ENCODE results near the gene TBC1D22A. TPM values are rescaled to one million over a fixed set of nuclear protein-coding genes. Genes with fewer than 3 reads are reported as not detected.

TBC1D22A gene
- total and polyA plus RNA-seq, 8 donors = 14.4 to 33.5 (median 15.7) TPM

DNA sequence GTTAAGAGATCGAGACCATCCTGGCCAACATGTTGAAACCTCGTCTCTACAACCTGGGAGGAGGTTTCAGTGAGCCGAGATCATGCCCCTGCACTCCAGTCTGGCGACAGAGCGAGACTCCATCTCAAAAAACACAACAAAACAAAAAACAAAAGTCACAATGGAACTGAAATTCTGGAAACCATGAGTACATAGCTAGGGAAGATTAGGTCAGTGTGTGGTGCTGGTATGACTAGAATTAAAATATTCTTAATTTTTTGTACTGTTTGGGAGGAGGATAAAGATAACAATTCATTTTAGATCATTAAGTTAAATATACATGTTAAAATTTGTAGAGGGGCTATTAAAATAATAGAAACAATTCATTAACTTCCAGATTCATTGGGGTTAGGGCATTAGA, 344.4 kb downstream of the TBC1D22A start:
- Histone ChIP-seq H3K4me3 (no peak overlapping the region), H3K27ac (no peak overlapping the region), H3K4me1 (no peaks in the 10 kb centered on the region), H3K36me3 (peaks cover 0 to 5% of the 10 kb centered on the region in 2 donors), H3K9me3 (no peaks in the 10 kb centered on the region), H3K27me3 (no peaks in the 10 kb centered on the region)
- DNase-seq = no peak
- ATAC-seq = no peak
- intact Hi-C loops (cut with DNase I) = no loop called here
- TF ChIP-seq, protein P1, sequence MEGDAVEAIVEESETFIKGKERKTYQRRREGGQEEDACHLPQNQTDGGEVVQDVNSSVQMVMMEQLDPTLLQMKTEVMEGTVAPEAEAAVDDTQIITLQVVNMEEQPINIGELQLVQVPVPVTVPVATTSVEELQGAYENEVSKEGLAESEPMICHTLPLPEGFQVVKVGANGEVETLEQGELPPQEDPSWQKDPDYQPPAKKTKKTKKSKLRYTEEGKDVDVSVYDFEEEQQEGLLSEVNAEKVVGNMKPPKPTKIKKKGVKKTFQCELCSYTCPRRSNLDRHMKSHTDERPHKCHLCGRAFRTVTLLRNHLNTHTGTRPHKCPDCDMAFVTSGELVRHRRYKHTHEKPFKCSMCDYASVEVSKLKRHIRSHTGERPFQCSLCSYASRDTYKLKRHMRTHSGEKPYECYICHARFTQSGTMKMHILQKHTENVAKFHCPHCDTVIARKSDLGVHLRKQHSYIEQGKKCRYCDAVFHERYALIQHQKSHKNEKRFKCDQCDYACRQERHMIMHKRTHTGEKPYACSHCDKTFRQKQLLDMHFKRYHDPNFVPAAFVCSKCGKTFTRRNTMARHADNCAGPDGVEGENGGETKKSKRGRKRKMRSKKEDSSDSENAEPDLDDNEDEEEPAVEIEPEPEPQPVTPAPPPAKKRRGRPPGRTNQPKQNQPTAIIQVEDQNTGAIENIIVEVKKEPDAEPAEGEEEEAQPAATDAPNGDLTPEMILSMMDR (IDR thresholded peaks at IDR 0.05) = no peak

DNA sequence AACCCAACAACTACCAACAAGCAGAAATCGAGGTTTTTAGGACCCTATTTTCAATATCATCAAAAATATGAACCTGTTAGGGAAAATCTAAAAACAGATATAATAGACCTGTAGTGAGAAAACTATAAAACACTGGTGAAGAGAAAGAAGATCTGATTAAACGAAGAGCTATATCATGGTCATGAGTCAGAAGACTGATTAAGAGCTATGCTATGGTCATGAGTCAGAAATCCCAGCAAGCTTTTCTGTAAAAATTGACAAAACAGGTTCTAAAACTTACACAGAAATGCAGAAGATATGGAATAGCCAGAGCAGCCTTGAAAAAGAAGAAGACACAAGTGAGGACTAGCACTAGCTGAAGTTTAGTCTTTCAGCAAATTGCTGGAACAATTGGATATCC, 345.0 kb downstream of the TBC1D22A start:
- Histone ChIP-seq H3K4me1 (no peaks in the 10 kb centered on the region), H3K4me3 (no peak overlapping the region), H3K27me3 (no peaks in the 10 kb centered on the region), H3K36me3 (peaks cover 0 to 11% of the 10 kb centered on the region in 2 donors), H3K9me3 (no peaks in the 10 kb centered on the region), H3K27ac (no peak overlapping the region)
- DNase-seq = no peak
- intact Hi-C loops (cut with DNase I) = no loop called here
- TF ChIP-seq, protein P1 (IDR thresholded peaks at IDR 0.05) = no peak
- ATAC-seq = peak; percentile 9

DNA sequence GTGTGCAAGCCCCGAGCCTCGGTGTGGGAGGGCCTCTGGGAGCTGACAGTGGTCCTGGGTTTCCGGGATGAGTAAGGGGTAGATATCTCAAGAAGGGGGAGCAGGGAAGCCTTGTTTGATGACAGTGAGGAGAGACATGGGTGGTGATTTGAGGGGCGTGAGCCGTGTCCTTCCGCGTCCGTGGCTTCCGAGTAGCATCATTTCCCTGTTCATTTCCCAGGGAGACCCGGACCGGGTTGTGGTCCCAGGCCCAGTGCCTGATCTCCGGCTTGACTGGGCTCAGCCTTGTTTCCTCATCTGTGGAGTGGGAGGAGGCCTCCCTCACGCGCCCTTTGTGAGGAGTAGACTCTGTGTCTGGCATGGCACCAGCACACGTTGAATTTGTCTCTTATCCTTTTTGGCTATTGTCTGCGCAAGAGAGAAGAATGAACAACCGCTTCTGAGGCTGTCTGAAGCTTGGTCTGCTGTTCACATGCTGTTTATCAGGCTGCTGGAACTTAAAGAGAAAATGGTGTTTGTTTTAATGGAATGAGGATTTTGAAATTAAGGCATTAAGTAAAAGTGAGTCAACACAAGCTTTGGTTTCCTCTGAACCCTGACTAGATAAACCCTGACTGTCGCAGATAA, 348.5 kb downstream of the TBC1D22A start:
- peaks cover 0 to 24% of the 10 kb centered on the region in 2 donors for H3K36me3 ChIP-seq
- peak overlapping the region in 1 of 2 donors; percentile 1 for H3K27ac ChIP-seq
- ATAC-seq (peak; percentile 29), DNase-seq (no peak)
- no peak overlapping the region for H3K4me3 ChIP-seq
- TF ChIP-seq, protein P1 (IDR thresholded peaks at IDR 0.05) = no peak
- intact Hi-C loops (cut with DNase I) = no loop called here
- no peaks in the 10 kb centered on the region for H3K4me1 ChIP-seq
- H3K9me3 ChIP-seq = no peaks in the 10 kb centered on the region
- H3K27me3 ChIP-seq = no peaks in the 10 kb centered on the region

DNA sequence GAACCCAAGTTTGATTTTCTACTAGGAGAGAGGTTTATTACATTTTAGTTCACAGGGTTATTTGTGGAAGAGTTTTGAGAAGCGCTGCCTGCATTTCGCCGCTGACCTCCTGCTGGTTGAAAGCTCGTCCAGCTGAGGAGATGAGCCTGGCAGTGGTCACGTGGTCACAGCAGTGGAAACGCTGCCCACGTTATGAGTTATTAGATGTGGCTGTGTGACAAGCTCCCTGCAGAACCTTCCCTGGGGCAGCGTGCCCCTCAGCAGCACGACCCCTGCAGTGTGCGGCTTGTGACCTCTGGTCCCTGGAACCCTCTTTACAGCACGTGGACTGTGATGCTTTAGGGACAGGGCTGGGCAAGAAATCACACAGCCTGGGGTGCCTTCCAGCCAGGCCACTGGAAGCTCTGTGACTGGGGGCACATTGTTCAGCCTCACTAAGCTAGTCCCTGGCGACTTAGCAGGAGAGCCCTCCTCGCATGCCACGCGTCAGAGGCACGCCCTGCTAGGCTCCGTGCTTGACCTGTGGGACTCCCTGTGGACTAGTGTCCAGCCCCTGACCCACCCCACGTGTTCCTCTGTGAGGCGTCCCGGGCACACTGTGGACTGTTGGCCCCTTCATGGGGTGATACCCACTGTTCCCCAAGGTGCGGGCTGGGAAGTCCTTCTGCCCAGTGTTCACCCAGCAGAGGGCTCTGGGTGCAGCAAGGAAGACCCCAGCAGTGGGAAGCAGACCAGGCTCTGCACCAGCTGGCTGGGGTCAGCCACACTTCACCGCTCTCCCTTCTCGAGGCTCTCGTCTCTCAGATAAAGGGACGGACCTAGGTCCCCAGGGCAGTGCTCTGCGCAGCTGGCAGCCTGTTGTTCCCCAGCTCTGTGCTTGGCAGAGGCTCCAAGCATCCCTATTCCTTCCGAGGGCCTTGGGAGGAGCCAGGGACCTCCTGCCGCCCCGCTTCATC, 349.5 kb downstream of the TBC1D22A start:
- TF ChIP-seq, protein P1 (IDR thresholded peaks at IDR 0.05) = no peak
- Histone ChIP-seq H3K4me3 (no peak overlapping the region), H3K4me1 (no peaks in the 10 kb centered on the region), H3K27ac (no peak overlapping the region), H3K27me3 (no peaks in the 10 kb centered on the region), H3K36me3 (peaks cover 0 to 24% of the 10 kb centered on the region in 2 donors), H3K9me3 (no peaks in the 10 kb centered on the region)
- ATAC-seq (no peak), DNase-seq (no peak)
- intact Hi-C loops (cut with DNase I) = no loop called here

DNA sequence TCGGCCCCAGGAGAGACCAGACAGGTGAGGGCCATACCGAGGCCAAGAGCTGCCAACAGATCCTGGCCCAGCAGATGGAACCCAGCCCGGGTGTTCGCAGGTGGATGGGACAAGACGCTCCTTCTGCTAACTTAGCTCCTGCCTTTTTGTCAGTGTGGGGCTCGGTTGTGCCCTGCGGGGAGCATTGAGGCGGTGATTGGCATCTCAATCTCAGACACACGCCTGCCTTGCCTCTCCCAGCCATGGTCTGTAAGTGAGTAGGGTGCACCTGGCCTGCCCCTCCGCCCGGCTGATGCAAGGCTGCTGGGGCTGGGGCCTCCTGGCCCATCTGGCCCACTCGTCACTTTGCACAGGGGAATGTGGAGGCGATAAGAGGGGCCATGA, 350.1 kb downstream of the TBC1D22A start:
- Histone ChIP-seq H3K9me3 (no peaks in the 10 kb centered on the region), H3K36me3 (peaks cover 0 to 26% of the 10 kb centered on the region in 2 donors), H3K27ac (no peak overlapping the region), H3K4me3 (no peak overlapping the region), H3K27me3 (no peaks in the 10 kb centered on the region), H3K4me1 (no peaks in the 10 kb centered on the region)
- intact Hi-C loops (cut with DNase I) = no loop called here
- ATAC-seq = no peak
- DNase-seq = no peak
- TF ChIP-seq, protein P1 (IDR thresholded peaks at IDR 0.05) = no peak

Data from left lung (tissue), 10 donors.